ENCODE measurements around the gene OR6C70. TPM values are rescaled to one million over a fixed set of nuclear protein-coding genes. Genes with fewer than 3 reads are reported as not detected.
"Not testable (repeated sequence)": the region's sequence is repeated elsewhere in the genome, so short reads cannot be mapped to it uniquely, and the experiment has no call there.

Gene OR6C70
- not detected for total RNA-seq

DNA sequence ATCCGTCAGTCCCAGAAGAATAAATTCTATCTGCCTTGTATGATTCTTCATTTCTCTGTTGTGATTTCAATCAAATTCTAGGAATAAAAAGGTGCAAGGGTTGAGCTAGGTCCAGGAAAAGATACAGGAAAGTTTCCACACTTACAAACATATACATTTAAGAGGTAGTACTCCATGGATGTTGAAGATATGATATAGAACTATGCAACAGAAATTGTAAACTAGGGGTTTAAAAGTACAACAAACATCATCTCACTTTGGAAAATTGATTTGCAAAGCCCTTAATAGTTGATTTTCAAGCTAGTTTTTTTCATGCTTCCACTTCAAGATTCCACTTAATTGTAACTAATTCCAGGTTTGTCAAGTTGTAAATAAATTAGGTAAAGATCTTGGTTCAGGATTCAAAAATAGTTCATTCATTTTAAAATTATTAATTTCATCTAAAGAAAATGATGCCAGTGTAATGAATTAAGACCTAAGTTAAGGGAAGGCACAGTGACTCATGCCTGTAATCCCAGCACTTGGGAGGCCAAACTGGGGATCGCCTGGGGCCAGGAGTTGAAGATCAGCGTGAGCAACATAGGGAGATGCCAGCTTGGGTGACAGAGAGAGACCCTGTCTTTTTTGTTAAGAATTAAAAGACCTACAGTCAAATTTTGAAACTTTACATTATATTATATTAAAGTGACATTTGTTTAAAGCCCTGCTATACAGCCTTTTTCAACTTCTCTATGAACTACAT, at the start of gene OR6C70:
TSS of gene OR6C70 (minus strand) at position 51 of the 742 bp plus-strand sequence. CDS start at position 51, 0 bp downstream.
- ChIA-PET CTCF (no interaction called here), POLR2A (no interaction called here)

DNA sequence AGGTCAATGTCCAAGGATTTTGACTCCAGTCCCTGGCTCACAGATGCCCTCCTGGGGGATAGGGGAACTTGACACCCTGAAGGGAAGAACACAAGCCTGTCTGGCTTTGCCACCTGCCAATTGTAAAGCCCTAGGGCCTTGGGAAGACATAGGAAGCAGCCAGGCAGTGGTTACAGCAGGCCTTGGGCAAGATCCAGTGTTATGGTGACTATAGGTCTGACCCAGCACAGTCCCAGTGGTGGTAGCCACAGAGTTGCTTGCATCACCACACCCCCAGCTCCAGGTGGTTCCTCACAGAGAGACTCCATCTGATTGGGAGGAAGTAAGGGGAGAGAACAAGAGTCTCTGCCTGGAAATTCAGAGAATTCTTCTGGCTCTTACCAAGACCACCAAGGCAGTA, 46.5 kb upstream of the OR6C70 start:
- CTCF ChIA-PET, result no interaction called here

DNA sequence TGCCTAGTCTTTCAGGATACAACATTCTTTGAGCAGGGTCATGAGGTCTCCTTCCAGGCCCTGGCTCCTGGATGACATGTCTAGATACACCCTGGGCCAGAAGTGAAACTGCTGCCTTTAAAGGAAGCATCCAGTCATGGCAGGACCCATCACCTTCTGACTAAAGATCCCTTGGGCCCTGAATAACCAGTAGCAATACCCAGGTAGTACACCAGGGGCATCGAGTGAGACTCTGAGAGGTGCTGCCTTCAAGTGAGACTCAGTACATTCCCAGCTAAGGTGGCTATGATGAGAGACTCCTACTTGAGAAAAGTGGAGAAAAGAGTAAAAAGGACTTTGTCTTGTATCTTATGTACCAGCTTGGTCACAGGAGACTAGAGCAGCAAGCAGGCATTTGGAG, 45.8 kb upstream of the OR6C70 start:
- ChIA-PET CTCF (no interaction called here), POLR2A (no interaction called here)

More for the DNA sequence above, 46.5 kb upstream of the OR6C70 start:
- POLR2A ChIA-PET, result no interaction called here

DNA sequence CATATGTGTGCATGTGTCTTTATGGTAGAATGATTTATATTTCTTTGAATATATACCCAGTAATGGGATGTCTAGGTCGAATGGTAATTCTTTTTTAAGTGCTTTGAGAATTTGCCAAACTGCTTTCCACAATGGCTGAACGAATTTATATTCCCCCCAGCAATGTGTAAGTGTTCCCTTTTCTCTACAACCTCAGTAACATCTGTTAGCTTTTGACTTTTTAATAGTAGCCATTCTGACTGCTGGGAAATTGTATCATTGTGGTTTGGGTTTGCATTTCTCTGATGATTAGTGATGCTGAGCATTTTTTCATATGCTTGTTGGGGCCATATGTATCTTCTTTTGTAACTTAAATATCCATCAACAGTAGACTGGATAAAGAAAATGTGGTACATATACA, 31.7 kb upstream of the OR6C70 start:
- CTCF ChIA-PET, result no interaction called here
- POLR2A ChIA-PET, result no interaction called here

DNA sequence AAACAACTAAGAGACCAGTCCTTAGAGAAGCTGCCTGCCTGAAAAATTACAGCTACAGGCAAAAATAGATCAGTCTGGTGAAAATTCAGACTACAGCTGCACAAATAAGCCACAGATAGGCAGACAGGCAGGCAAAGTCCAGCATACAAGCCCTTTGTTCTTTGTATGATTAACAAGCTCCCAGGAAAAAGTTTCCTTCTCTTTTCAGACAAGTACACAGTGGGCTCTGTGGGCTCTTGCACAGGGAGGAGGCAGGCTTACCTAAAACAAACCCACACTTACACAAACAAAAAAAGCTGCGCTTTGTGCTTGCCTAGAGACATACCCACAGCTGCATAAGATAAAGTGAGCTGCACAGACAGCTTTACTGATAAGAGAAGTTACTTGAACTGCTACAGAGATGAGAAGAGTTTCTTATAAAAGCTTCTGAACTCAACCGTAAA, 29.9 kb upstream of the OR6C70 start:
- ChIA-PET CTCF (no interaction called here), POLR2A (no interaction called here)

DNA sequence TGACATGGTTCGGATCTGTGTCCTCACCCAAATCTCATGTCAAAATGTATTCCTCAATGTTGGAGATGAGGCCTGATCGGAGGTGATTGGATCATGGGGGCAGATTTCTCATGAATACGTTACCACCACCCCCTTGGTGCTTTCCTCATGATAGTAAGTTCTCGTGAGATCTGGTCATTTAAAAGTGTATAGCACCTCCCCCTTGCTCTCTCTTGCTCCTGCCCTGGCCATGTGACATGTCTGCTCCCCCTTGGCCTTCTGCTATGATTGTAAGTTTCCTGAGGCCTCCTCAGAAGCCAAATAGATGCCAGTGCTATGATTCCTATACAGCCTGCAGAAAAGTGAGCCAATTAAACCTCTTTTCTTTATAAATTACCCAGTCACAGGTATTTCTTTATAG, 29.3 kb upstream of the OR6C70 start:
- POLR2A ChIA-PET, result no interaction called here
- CTCF ChIA-PET, result no interaction called here

DNA sequence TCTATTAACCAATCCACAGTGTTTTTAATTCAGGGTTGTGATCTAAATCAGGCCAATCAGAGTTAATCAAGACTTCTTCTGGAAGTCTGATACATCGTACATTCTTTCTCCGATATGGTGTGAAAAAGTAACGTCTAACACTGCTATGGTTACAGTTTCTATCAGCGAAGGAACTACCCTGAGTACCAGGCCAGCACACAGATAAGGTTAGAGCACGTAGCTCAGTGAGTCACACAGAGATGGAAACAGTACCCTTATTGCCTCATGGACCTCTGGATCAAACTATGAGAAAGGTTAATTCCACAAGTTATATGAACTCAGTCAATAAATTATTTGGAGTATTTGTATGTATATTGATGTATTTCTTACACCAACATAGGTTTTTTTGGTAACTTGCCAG, 25.6 kb upstream of the OR6C70 start:
- CTCF ChIA-PET, result no interaction called here
- POLR2A ChIA-PET, result no interaction called here

DNA sequence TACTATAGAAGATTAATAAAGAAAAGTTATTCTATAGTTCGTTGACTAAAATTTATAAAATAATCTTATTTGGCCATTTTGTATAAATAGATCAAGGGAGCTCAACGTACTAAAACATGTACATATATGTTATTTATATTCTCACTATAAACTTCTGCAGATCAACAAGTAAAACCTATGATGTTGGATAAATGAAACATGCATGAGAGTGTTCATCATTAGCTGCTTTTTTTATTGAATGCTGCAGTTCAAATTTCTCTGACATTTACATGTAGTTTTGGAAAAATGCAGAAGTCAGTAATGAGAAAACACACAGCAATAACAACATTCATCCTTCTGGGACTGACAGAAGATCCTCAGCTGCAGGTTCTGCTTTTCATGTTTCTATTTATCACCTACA, 22.1 kb upstream of the OR6C70 start, which contains the start of gene OR6C68:
TSS of gene OR6C68 (plus strand) at position 301 of the 400 bp plus-strand sequence. CDS start at position 301, 0 bp downstream.
- CTCF ChIA-PET, result no interaction called here
- POLR2A ChIA-PET, result no interaction called here

DNA sequence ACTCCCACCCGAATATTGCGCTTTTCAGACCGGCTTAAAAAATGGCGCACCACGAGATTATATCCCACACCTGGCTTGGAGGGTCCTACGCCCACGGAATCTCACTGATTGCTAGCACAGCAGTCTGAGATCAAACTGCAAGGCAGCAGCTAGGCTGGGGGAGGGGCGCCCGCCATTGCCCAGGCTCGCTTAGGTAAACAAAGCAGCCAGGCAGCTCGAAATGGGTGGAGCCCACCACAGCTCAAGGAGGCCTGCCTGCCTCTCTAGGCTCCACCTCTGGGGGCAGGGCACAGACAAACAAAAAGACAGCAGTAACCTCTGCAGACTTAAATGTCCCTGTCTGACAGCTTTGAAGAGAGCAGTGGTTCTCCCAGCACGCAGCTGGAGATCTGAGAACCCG, 14.3 kb upstream of the OR6C70 start:
- CTCF ChIA-PET, result not testable (repeated sequence)

DNA sequence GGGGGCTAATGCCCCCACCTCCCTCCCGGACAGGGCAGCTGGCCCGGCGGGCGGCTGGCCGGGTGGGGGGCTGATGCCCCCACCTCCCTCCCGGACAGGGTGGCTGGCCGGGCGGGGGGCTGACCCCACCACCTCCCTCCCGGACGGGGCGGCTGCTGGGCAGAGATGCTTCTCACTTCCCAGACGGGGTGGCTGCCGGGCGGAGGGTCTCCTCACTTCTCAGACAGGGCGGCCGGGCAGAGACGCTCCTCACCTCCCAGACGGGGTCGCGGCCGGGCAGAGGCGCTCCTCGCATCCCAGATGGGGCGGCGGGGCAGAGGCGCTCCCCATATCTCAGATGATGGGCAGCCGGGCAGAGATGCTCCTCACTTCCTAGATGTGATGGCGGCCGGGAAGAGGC, 9.2 kb upstream of the OR6C70 start:
- CTCF ChIA-PET, POLR2A ChIA-PET: not testable (repeated sequence)

More for the DNA sequence above, 14.3 kb upstream of the OR6C70 start:
- POLR2A ChIA-PET, result not testable (repeated sequence)

DNA sequence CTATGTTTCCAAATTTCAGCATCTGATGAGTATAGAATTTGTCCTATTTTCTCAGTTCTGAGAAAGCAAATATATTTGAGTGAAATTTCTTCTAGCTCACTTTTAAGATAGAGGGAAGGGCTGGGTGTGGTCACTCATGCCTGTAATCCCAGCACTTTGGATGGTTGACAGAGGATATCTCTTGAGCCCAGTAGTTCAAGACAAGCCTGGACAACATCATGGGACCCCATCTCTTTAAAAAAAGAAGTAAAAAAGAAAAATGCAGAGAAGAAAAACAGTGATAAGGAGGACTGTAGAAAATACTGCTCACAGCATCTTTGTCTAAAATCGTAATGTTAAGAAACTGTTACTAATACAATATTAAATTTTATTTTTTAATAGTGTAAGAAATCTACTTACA, 2.3 kb upstream of the OR6C70 start:
- ChIA-PET POLR2A (no interaction called here), CTCF (no interaction called here)

DNA sequence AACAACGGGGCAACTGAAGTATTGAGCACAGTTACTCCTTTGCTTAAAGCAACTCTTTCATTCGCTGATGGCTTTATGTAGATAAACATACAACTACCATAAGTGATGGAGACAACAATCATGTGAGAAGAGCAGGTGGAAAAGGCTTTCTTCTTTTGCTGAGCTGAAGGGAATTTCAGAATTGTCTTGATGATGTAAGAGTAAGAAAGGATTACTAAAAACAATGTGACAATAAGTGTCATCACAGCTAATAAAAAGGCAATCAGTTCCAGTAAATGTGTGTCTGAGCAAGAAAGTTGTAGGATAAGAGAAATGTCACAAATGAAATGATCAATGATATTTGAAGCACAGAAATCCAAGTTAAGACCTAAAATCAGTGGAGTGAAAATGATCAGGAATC, 647 bp downstream of the OR6C70 start:
- CTCF ChIA-PET, result no interaction called here
- POLR2A ChIA-PET, result no interaction called here

DNA sequence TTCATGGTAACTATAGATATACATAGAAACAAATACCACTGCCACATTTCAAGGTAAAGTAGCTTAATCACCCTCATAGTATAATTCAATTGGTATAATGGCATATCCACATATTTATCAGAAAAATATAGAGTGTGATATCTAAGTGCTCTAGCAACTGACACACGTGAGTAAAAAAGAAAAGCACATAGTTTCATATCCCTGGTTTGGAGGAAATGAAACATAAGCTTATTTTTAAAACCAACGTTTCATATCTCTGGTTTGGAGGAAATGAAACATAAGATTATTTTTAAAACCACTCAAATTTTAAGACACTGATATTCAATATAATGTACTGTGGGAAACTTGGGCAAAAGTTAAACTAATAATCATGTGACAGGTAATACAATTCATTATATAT, 2.1 kb downstream of the OR6C70 start:
- ChIA-PET POLR2A (no interaction called here), CTCF (no interaction called here)

DNA sequence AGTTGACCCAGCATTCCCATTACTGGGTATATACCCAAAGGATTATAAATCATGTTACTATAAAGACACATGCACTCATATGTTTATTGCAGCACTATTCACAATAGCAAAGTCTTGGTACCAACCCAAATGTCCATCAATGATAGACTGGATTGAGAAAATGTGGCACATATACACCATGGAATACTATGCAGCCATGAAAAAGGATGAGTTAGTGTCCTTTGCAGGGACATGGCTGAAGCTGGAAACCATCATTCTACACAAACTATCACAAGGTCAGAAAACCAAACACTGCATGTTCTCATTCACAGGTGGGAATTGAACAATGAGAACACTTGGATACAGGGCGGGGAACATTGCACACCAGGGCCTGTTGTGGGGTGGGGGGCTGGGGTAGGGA, 5.0 kb downstream of the OR6C70 start:
- POLR2A ChIA-PET, CTCF ChIA-PET: not testable (repeated sequence)

DNA sequence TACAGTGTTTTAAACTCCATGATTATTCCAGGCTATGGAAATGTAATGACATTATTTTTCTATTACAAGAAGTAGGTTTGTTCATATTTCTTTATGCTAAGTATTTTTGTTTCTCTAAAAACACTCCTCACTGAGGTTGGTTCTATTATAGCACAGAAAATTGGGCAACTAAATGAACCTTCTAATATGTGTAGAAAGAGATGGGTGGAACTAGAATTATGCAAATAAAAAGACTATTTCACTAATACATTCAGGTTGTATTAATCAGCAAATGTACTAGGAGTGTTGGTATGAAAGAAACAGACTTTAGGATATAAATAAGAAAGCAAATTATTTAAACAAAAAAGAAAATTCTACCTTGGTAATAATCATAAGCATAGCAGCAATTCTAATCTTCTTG, 21.1 kb downstream of the OR6C70 start:
- ChIA-PET POLR2A (no interaction called here), CTCF (no interaction called here)

DNA sequence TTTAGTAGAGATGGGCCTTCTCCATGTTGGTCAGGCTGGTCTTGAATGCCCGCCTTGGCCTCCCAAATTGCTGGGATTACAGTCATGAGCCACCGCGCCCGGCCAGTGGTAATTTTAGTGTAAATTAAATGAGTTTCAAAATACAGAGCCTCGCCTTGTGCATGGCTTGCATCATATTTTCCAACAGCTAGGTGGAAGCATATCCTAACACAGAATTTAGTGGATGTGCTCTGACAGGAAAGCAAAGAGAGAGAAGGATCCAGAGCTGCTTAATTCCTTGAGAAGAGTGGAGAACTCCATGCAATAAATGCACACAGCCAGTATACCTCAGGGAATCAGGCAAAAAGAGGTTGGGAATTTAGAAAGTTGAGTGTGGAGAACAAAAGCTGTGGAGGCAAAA, 23.6 kb downstream of the OR6C70 start:
- ChIA-PET CTCF (no interaction called here), POLR2A (no interaction called here)

DNA sequence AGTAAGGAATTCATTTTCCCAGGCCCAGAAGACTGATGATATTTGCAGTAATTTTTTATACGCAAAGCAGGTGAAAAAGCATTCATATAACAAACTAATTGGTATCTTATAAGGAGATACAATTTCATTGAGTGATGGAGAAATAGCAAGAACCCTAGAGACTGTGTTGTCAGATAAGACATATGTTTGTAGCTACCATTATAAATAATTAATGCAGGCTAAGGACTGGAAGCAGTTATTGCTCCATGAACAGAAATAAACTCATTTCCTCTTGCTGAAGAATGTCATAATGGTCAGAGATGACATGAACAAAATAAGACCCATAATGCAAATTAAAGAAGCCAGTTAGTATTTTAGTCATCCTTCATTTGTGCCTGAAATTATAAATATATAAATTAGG, 24.6 kb downstream of the OR6C70 start:
- POLR2A ChIA-PET, result no interaction called here
- CTCF ChIA-PET, result no interaction called here

DNA sequence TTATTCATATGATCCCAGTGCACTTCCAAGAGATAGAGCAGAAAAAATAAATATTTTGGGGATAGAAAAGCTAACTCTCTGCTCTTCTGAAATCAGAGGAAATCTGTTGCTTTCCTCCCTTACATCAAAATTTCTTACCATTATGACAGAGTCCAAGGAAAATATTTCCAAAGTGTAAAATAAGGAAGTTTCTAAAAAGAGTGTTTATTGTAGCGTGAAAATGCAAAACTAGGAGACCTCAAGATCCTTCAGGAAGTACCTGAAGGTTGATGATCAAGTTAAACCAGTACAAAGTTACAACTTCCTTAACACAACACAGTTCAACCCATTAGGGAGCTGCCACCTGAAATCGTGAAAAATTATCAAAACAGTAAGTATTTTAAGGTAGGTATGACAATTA, 26.2 kb downstream of the OR6C70 start, which contains the start of gene OR6C2:
TSS of gene OR6C2 (plus strand) at position 301 of the 400 bp plus-strand sequence. CDS start 8,138 bp downstream, outside the sequence.
- ChIA-PET POLR2A (no interaction called here), CTCF (no interaction called here)

DNA sequence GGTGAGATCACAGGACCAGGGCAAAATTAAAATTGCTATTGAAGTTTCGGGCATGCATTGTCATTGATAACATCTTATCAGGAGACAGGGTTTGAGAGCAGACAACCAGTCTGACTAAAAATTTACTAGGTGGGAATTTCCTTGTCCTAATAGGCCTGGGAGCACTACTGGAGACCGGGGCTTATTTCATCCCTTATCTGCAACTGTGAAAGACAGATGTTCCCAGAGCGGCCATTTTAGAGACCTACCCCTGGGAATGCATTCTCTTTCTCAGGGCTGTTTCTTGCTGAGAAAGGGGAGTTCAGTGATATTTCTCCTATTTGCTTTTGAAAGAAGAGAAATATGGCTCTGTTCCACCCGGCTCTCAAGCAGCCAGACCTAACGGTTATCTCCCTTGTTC, 28.7 kb downstream of the OR6C70 start:
- CTCF ChIA-PET, result not testable (repeated sequence)

DNA sequence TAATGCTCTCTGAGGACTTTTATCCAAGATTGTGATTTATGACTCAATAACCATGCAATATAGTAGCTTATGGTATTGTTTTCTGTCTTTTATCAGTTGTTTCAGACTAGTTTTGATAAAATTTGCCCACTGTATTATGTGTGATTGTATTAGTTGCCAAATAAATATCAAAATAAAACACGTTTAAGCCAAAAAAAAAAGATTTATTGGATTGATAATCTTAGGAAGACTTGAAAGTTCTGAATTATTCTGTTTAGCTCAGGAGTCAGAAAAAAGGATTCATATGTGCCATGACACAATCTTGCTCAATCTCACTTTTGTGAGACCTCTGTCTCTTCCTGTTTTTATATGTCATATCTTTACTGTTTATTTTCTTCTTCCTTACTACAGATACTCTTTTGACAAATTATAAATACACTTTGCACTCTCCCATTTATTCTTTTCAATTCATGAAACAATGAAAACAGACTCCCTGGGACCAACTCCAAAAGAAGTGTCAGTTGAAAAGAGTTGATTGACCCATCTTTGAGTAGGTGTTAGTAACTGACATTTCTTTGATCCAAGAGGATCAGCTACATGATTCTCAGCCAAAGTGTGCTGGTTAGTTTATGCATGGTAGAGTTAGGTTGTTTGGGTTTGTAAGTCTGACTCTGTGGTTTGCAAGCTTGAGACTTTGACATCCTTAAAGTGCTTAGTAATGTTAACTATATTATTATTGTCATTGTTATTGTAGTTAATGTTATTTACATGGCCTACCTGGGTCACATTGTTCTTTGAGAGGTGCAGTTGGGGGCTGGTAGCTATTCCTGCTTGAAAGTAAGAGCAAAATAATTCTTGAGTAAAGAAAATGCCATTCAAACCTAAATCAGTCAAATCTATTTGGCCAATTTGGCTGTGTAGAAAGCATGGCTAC, 41.4 kb downstream of the OR6C70 start:
- POLR2A ChIA-PET, result no interaction called here
- CTCF ChIA-PET, result no interaction called here

More for the DNA sequence above, 28.7 kb downstream of the OR6C70 start:
- POLR2A ChIA-PET, result not testable (repeated sequence)

DNA sequence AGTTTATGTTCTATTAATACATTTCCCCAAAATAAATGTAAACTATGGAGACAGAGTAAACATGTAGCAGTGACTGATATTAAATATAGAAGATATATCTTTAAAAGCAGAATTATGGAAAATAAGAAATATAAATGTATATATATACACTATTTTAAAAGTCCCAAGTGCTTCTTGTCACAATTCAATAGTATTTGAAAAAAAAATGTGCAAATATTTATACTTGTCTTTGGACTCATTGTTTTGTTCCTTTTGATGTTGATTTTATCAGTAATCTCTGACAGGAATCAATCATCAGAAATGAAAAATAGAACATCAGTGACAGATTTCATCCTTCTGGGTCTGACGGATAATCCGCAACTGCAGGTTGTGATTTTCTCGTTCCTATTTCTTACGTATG, 44.0 kb downstream of the OR6C70 start, which contains the start of gene OR6C76:
TSS of gene OR6C76 (plus strand) at position 301 of the 400 bp plus-strand sequence. CDS start at position 301, 0 bp downstream.
- POLR2A ChIA-PET, result no interaction called here

More for the DNA sequence above, 44.0 kb downstream of the OR6C70 start, which contains the start of gene OR6C76:
- CTCF ChIA-PET, result no interaction called here

Data from activated CD8-positive, alpha-beta memory T cell treated with anti-CD3 and anti-CD28 coated beads for 36 hours (primary cell).